AG04450 (cell line): ENCODE results near the gene RAB30. TPM values are rescaled to one million over a fixed set of nuclear protein-coding genes. Genes with fewer than 3 reads are reported as not detected.

ENCODE experiments used
- CTCF ChIA-PET: fragments of 300-600, 350-600 bp; formaldehyde crosslinking; extraction: SDS; loops from one replicate; lab custom pipeline; 2022; ENCODE audit warnings: antibody characterized with exemption, inconsistent platforms; lab: Charles Lee
- POLR2A ChIA-PET: fragments of 350-600 bp; formaldehyde crosslinking; extraction: SDS; loops from one replicate; lab custom pipeline; 2021; ENCODE audit warnings: antibody characterized with exemption, inconsistent platforms; lab: Yijun Ruan, JAX
- DNase-seq: peaks from one replicate; pipeline ENCODE4 v3.0.0-alpha.2; 2011; ENCODE audit warnings: low read depth, low spot score
- H3K27ac ChIP-seq: one replicate; pipeline ENCODE4 v1.5.1; 2012; ENCODE audit warnings: low read depth, low read length, control low read depth
- H3K27me3 ChIP-seq: one replicate; pipeline ENCODE4 v1.6.0; 2012; ENCODE audit warnings: low read length; ENCODE audit not compliant: control insufficient read depth, insufficient read depth
- H3K4me3 ChIP-seq: 2 replicates; pipeline ENCODE4 v1.5.1; 2011; ENCODE audit warnings: mild to moderate bottlenecking, low read depth, low read length, control low read depth
- H3K9me3 ChIP-seq: 2 replicates; pipeline ENCODE4 v1.5.1; 2012; ENCODE audit warnings: low read length; ENCODE audit not compliant: control insufficient read depth, insufficient read depth
- CTCF ChIP-seq: IDR thresholded peaks from 2 replicates; pipeline ENCODE4 v1.5.1; 2011; ENCODE audit warnings: low read depth, low read length, control low read depth, inconsistent platforms
- polyA plus RNA-seq: library from polyadenylated mRNA; depleted of rRNA; stranded (reverse); fragments of >200 nt; gene quantifications from 2 replicates; pipeline ENCODE4 v1.2.3, GENCODE V29; 2011

Gene RAB30
- polyA plus RNA-seq, 1 experiment: 11.8 TPM

- no peak for DNase-seq
- Histone ChIP-seq H3K9me3 (no peaks in the 10 kb centered on the region), H3K27me3 (no peaks in the 10 kb centered on the region), H3K4me3 (no peak overlapping the region), H3K27ac (no peak overlapping the region)
- ChIA-PET CTCF (interaction anchor here (1.5 kb wide), 1 partner anchor 46 kb away, joined by 3 read pairs; no protein-coding TSS in a partner anchor), POLR2A (no interaction called here)
- TF ChIP-seq CTCF: no peak
These were observed 33.8 kb downstream of the RAB30 start for GRCh38 chr11:83037877-83038276.

GRCh38 chr11:83036701-83037100 is 35.0 kb downstream of the RAB30 start:
- Histone ChIP-seq H3K27ac (no peak overlapping the region), H3K9me3 (no peaks in the 10 kb centered on the region), H3K4me3 (no peak overlapping the region), H3K27me3 (no peaks in the 10 kb centered on the region)
- ChIA-PET CTCF (no interaction called here), POLR2A (no interaction called here)
- TF ChIP-seq CTCF: no peak
- DNase-seq: no peak

GRCh38 chr11:83035070-83035854 is 36.4 kb downstream of the RAB30 start:
- no peak for DNase-seq
- TF ChIP-seq CTCF: no peak
- H3K4me3 ChIP-seq: no peak overlapping the region
- ChIA-PET CTCF (interaction anchor here (0.9 to 1.5 kb wide), 3 partner anchors 12 to 31 kb away, joined by 3 read pairs; no protein-coding TSS in a partner anchor), POLR2A (interaction anchor here (0.8 to 1.6 kb wide), 4 partner anchors 12 to 35 kb away, joined by 3 to 22 read pairs (median 5); no protein-coding TSS in a partner anchor)
- no peaks in the 10 kb centered on the region for H3K27me3 ChIP-seq
- no peaks in the 10 kb centered on the region for H3K9me3 ChIP-seq
- H3K27ac ChIP-seq: no peak overlapping the region

GRCh38 chr11:83034673-83035014 is 37.1 kb downstream of the RAB30 start:
- ChIA-PET POLR2A (interaction anchor here (0.6 to 1.6 kb wide), 6 partner anchors 10 to 123 kb away, joined by 3 to 22 read pairs (median 3); partner anchors contain the start of gene PCF11), CTCF (interaction anchor here (1.5 kb wide), 1 partner anchor 13 kb away, joined by 3 read pairs; no protein-coding TSS in a partner anchor)
- Histone ChIP-seq H3K27me3 (no peaks in the 10 kb centered on the region), H3K4me3 (no peak overlapping the region), H3K27ac (peak overlapping the region; percentile 59), H3K9me3 (no peaks in the 10 kb centered on the region)
- no peak for TF ChIP-seq CTCF
- no peak for DNase-seq
